OCI-LY3 (cell line): ENCODE data around the gene CTRB2.
A peak's percentile ranks its signal among the peaks of the same experiment; 100 is the strongest.
"Not testable (repeated sequence)": the region's sequence is repeated elsewhere in the genome, so short reads cannot be mapped to it uniquely, and the experiment has no call there.

Experiments used
- H2AFZ ChIP-seq: fragments of 200-600, 300-600 bp; shearing (Covaris generic); 2 replicates; pipeline ENCODE4 v1.6.0; 2014; ENCODE audit warnings: antibody characterized with exemption, low read depth, low read length
- H3K27ac ChIP-seq: fragments of 200-600, 300-600 bp; sonication (generic); 2 replicates; pipeline ENCODE4 v1.5.1; 2014; ENCODE audit warnings: mild to moderate bottlenecking, low read length, moderate library complexity, mixed read lengths
- H3K27me3 ChIP-seq: fragments of 200-600, 300-600 bp; sonication (generic); 2 replicates; pipeline ENCODE4 v1.6.1; 2014; ENCODE audit warnings: low read depth, low read length, mixed read lengths
- H3K36me3 ChIP-seq: fragments of 200-600, 300-600 bp; sonication (generic); replicated peaks from 2 replicates; pipeline ENCODE3; 2014; ENCODE audit warnings: low read depth, low read length, mixed read lengths
- H3K4me1 ChIP-seq: fragments of 300-600, 200-600 bp; sonication (generic); 2 replicates; pipeline ENCODE4 v1.6.1; 2014; ENCODE audit warnings: low read length, mixed read lengths
- H3K4me2 ChIP-seq: fragments of 200-600, 300-600 bp; sonication (generic); 2 replicates; pipeline ENCODE4 v1.6.1; 2014; ENCODE audit warnings: low read length, mixed read lengths
- H3K4me3 ChIP-seq: fragments of 300-600, 200-600 bp; sonication (generic); 2 replicates; pipeline ENCODE4 v1.5.1; 2014; ENCODE audit warnings: antibody characterized with exemption, mild to moderate bottlenecking, low read length, moderate library complexity
- H3K79me2 ChIP-seq: fragments of 300-600, 200-600 bp; shearing (Covaris generic); 2 replicates; pipeline ENCODE4 v1.6.1; 2014; ENCODE audit warnings: mild to moderate bottlenecking, low read length, mixed read lengths
- H3K9ac ChIP-seq: fragments of 300-600, 200-600 bp; shearing (Covaris generic); 2 replicates; pipeline ENCODE4 v1.6.0; 2014; ENCODE audit warnings: mild to moderate bottlenecking, low read length, moderate library complexity
- H3K9me3 ChIP-seq: fragments of 200-600, 300-600 bp; shearing (Covaris generic); 2 replicates; pipeline ENCODE4 v1.6.1; 2014; ENCODE audit warnings: low read length, mixed read lengths; ENCODE audit not compliant: insufficient read depth
- H4K20me1 ChIP-seq: fragments of 200-600, 300-600 bp; sonication (generic); 2 replicates; pipeline ENCODE4 v1.6.1; 2016; ENCODE audit warnings: low read length, mixed read lengths; ENCODE audit not compliant: insufficient read depth
- CTCF ChIP-seq: fragments of 200-600, 300-600 bp; sonication (generic); IDR thresholded peaks from 2 replicates; pipeline ENCODE4 v1.5.1; 2014; ENCODE audit warnings: antibody characterized with exemption, low read length, low read depth
- EZH2phosphoT487 ChIP-seq: fragments of 200-600 bp; shearing (Covaris generic); IDR thresholded peaks from 2 replicates; pipeline ENCODE4 v1.6.1; 2018; ENCODE audit warnings: antibody characterized with exemption, mixed run types, low read depth

Gene CTRB2

DNA sequence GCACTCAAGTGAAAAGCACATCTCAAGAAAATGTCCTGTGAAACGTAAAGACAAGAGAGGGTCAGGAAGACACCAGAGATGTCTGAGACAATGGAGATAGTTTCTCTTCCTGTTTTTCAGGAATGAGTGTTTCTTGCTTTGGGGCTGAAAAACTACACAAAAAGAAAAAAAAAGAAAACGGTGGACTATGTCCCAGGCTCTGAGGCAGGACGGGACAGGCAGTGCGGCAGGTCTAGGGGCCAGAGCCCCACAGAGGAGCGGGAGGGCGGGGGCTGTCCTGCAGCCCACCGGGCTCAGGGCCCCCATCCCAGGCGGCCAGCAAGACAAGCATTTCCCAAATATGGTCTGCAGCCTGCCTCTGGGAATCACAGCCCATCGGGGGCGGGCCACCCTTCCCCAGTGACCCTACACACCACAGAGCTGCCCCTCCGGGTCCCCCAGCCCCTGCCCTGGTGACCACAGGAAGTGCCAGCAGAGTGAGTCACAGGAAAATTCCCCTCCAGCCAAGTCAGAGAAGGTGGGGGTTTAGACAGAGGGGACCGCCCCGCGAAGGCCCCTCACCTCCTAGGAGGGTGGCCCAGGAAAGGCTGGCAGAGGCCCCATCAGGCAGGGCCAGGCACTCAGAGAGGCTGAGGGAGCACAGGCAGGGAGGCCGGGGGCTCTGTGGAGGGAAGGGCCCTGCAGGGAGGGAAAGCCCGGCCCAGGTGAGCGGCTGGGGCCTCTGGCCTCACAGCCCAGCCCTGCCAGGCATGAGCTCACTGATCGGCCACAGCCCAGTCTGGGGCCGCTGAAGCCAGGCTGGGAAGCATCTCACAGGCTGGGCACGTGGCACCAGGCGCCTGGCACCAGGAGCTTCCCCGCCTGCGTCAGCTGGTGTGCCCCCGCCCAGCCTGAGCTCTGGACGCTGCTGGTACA, 38.1 kb upstream of the CTRB2 start:
- Histone ChIP-seq H3K27ac (no peak overlapping the region), H3K4me1 (peaks cover 14% of the 10 kb centered on the region), H3K79me2 (no peaks in the 10 kb centered on the region), H2AFZ (no peak overlapping the region), H3K36me3 (no peaks in the 10 kb centered on the region), H3K27me3 (peaks cover 8% of the 10 kb centered on the region), H3K4me2 (peak overlapping the region; percentile 1; the same call in 1 of the 2 replicates), H4K20me1 (peaks cover 34% of the 10 kb centered on the region), H3K4me3 (no peak overlapping the region), H3K9ac (no peak overlapping the region), H3K9me3 (no peaks in the 10 kb centered on the region)
- no peak for TF ChIP-seq EZH2phosphoT487
- TF ChIP-seq CTCF = no peak

- H3K27me3 ChIP-seq = 0 out of 2 replicates have a peak, but pooled peaks cover under 1% of the 10 kb centered on the region
- TF ChIP-seq CTCF (no peak), EZH2phosphoT487 (no peak)
- peaks cover 27% of the 10 kb centered on the region for H4K20me1 ChIP-seq
- H2AFZ ChIP-seq = no peak overlapping the region
- H3K4me2 ChIP-seq = peak overlapping the region; percentile 1; the same call in 1 of the 2 replicates
- no peaks in the 10 kb centered on the region for H3K36me3 ChIP-seq
- H3K9me3 ChIP-seq = no peaks in the 10 kb centered on the region
- H3K9ac ChIP-seq = no peak overlapping the region
- peaks cover 14% of the 10 kb centered on the region for H3K4me1 ChIP-seq
- no peak overlapping the region for H3K27ac ChIP-seq
- no peaks in the 10 kb centered on the region for H3K79me2 ChIP-seq
- H3K4me3 ChIP-seq = no peak overlapping the region
These were observed 37.4 kb upstream of the CTRB2 start for GRCh38 chr16:75244225-75244809.

DNA sequence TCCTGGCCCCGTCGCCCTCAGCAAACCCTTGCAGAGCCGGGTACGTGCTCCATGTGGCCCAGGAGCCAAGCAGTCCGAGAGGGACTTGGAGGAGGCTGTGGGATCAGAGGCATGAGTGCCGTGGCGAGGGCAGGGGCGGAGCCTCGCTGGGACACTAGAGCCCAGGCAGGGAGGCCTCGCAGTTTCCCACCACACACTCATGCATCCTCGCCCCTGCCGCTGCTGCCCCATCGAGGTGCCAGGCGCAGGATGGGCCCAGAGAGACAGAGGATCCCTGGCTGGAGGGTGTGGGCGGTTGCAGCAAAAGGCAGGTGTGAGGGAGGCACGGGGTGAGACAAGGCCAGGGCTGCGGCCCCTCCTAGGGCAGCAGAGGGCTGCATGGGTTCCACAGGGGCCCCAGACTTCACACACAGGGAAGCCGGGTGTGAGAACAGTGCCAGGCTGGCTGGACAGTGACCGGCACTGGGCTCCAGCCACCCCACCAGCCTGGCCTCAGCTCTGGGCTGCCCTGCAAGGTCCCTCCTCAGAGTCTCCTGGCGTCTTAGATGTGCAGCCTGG, 36.8 kb upstream of the CTRB2 start:
- no peak overlapping the region for H3K4me2 ChIP-seq
- H3K9me3 ChIP-seq = no peaks in the 10 kb centered on the region
- no peak overlapping the region for H2AFZ ChIP-seq

DNA sequence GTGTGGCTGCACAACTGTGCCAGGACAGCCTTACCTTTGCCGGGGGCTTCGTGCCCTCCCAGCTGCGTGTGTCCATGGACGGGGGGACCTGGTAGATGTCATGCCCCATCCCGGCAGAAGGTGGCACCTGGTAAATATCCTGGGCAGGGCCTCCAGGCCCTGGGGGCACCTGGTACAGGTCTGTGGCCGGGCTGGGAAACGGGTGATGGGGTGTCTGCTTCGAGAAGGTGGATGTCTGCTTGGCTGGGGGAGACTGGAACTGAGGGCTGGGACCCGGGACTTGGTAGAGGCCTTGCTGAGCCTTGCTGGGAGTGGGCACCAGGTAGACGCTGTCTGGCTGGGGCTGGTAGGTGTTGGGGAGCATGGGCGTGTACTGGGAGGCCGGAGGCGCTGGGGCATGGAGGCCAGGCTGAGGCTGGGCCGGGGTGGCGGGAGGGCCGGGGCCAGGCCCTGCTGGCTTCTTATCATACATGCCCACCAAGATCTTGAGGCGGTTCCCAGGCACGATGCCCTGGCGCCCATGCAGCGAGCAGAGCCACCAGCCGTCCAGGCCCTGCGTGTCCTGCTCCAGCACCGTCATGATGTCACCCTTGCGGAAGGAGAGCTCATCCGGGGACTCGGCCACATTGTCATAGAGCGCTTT, 35.6 kb upstream of the CTRB2 start:
- H3K27me3 ChIP-seq, H3K4me3 ChIP-seq, H3K9me3 ChIP-seq, H2AFZ ChIP-seq, H4K20me1 ChIP-seq, H3K79me2 ChIP-seq, H3K9ac ChIP-seq, H3K4me2 ChIP-seq, H3K36me3 ChIP-seq, H3K27ac ChIP-seq: not testable (repeated sequence)
- H3K4me1 ChIP-seq = peaks cover 14% of the 10 kb centered on the region

More for the DNA sequence above, 36.8 kb upstream of the CTRB2 start:
- Histone ChIP-seq H3K4me3 (no peak overlapping the region), H3K9ac (no peak overlapping the region), H3K79me2 (no peaks in the 10 kb centered on the region), H4K20me1 (peaks cover 21% of the 10 kb centered on the region), H3K27me3 (no peaks in the 10 kb centered on the region), H3K36me3 (no peaks in the 10 kb centered on the region), H3K27ac (no peak overlapping the region), H3K4me1 (peaks cover 14% of the 10 kb centered on the region)
- TF ChIP-seq CTCF (no peak), EZH2phosphoT487 (no peak)
